HG03025 (cell line): Measurements from ENCODE around the gene GRPEL2.

ENCODE experiments used
- ATAC-seq: cut with Tn5 transposase; IDR thresholded peaks from one replicate; pipeline ENCODE4 v1.9.1; 2021; ENCODE audit warnings: mild to moderate bottlenecking, moderate library complexity; ENCODE audit not compliant: unreplicated experiment, low FRiP score

The GRPEL2 gene

DNA sequence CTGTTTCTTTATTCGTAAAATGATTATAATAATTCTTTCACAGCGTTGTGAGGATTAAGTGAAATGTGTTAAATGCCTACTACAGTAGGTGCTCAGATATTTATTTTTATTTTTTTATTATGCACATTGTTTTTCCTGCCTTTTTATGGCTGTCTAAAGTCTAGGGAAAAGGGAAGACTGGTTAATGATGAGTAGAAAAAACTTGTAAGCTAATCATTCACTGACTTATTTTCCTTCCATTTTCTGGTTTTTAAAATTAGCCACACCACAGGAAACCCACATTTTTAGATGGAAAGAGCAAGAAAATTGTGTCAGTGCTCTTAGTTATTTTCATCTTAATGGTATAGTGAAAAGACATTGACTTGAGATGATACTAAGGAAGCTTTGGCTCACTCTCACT, 8.6 kb downstream of the GRPEL2 start:
- no peak for ATAC-seq

DNA sequence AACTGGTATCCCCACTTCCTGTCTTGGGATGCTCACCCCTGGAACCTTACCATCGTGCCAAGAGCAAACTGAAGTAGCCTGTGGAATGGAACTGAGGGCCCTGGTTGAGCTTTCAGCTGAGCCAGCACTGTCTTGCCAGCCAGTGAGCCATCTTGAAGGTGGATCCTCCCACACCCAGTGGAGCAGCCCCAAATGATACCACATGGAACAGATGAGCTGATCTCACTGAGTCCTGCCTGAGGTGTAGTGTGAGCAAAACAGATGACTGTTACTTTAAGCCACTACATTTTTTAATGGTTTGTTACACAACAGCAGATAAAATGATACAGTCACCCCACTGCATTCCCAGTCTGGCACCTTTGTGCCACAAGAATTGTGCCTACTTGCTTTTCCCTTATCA, 10.4 kb downstream of the GRPEL2 start:
- ATAC-seq = no peak

GRCh38 chr5:149356391-149356790, 11.1 kb downstream of the GRPEL2 start:
- ATAC-seq = no peak

- ATAC-seq = peak; percentile 100
These were observed 12.3 kb downstream of the GRPEL2 start, which contains the start of gene PCYOX1L for GRCh38 chr5:149357370-149358293. TSS of gene PCYOX1L (plus strand) at chr5:149358046. CDS start at chr5:149358069, 23 bp downstream.

DNA sequence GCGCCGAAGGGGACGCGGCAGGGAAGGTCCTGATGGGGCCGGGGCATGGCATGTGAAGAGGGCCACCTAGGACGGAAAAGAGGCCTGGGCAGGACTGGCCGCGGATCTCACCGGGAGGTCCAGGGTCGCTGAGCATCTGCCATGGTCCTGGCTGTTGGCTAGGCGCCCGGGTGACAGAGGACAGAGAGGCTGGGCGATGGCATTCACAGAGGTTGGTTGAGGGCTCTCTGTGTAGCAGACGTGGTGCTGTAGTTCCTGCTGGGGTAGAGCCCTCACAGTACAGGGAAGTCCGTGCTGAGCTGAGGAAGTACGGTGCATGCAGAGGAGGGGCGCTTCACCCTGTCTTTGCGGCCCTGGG, 13.0 kb downstream of the GRPEL2 start:
- ATAC-seq = peak; percentile 19

DNA sequence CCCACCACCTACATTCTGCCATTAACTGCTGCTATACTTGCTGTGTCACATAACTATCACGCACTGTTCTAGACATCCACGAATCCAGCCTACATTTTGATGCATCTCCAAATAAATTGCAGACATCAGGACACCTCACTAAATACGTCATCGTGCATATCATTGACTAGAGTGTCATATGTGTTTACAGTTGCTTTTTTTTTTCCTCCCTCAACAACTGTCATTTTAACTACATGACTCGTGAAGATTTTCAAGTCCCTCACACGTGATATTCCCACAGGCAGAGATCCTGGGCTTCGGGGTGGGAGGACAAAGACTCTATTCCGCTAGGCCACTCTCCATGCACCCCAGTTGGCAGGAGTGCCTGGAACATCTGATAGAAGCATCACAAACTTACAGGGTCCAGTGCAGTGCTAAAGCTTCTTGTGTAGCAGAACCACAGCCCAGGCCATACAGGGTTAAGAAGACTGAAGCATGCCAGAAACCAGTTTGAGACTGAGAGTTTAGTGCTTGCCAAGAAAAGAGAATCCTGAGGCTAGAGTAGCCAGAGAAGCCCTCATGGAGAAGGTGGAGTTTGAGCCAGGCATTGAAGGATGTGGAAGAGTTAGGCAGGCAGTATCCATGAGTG, 13.7 kb downstream of the GRPEL2 start:
- no peak for ATAC-seq

DNA sequence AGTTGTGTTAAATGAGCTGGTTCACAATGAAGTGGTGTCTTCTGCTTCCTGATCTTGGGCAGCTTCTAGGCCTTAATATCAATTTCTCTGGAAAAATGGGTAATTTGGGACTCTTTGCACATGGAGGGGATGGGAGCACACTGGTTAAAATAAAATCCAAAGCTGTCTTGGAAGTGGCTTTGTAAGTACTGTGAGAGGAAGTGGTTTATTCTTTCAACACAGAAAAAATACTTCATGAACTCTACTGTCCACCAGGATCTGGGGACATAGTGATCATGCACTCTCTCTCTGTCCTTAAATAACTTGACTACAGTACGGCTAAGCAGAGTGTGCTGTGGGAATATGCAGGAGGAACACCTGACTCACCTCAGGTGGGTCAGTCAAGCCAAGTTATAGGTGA, 15.0 kb downstream of the GRPEL2 start:
- no peak for ATAC-seq

GRCh38 chr5:149362541-149362940, 17.2 kb downstream of the GRPEL2 start:
- no peak for ATAC-seq

- no peak for ATAC-seq
These were observed 18.1 kb downstream of the GRPEL2 start for GRCh38 chr5:149363358-149363757.

- ATAC-seq = no peak
These were observed 18.6 kb downstream of the GRPEL2 start for GRCh38 chr5:149363936-149364335.

- ATAC-seq = no peak
These were observed 19.4 kb downstream of the GRPEL2 start for GRCh38 chr5:149364719-149365118.

GRCh38 chr5:149365418-149365817, 20.1 kb downstream of the GRPEL2 start:
- no peak for ATAC-seq

DNA sequence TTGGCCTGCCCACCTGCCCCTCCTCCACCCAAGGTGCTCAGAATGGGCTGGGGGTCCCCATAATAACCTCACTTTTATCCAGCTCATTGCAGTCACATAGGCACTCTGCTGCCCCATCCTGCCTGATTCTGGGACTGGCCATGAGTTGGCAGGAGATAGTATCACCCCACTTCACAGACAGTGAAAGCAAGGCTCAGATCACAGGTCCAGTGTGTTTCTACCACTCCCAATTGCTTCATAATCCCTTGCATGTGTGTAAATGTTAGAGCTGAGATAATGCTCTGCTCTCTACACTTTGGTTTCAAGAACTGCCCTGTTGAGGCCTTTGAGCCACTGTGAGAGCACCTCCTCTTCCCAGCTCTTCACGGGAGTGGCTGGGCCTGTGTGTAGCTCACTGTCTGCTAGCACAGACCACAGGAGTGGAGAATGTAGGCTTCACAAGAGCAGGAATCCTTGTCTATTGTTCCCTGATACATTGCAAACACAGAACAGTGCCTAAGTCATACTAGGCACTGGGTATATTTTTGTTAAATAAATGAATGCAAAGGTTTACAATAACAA, 20.9 kb downstream of the GRPEL2 start:
- no peak for ATAC-seq

GRCh38 chr5:149367249-149367971, 22.1 kb downstream of the GRPEL2 start:
- no peak for ATAC-seq

GRCh38 chr5:149367972-149368645, 22.8 kb downstream of the GRPEL2 start:
- no peak for ATAC-seq

DNA sequence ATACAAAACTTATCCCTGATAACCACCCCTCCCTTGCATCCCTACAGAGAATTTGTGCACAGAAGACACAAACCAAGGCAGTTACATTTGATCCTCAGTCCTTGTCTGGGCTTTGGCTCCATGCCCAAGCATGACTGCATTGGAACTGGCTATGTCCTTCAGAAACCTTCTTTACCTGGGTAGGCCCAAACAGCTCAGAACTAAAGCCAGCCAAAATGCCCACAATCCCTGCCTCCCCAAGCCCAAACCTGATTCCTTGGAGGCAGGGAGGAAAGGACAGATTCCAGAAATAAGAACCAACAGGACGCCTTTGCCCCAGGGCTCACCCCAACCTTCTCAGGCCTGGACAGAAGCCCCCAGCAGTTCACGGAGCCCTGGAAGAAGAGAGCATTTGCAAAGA, 25.6 kb downstream of the GRPEL2 start:
- ATAC-seq = no peak

DNA sequence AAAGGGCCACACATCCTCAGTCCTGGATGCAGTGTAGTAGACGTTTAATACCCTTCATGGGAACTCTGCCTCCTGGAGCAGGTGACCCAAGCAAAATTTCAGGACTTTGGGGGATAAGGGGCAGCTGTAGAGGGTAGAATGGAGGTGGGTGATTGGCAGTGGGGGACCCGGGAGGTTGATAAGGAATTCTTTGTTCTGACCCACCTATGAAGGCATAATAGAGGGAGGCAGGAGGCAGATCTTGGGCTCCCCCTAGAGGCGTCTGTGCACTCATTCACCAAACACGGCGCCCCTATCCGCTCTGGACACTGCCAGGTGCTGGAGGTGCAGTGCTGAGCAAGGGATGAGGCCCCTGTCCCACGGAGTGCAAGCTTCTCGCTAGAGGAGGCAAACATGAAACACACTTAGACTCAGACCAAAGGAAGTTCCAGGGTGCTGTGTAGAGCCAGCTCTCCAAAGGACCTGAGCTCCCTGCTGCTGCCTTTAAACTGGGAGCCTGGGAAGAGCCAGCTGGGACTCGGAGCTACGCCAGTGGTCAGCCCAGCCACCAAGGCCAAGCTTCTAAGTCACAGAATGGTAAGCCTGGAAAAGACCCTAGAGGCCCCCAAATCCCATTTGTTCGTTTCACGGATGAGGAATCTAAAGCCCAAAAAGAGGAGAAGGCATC, 26.1 kb downstream of the GRPEL2 start:
- peak; percentile 75 for ATAC-seq

DNA sequence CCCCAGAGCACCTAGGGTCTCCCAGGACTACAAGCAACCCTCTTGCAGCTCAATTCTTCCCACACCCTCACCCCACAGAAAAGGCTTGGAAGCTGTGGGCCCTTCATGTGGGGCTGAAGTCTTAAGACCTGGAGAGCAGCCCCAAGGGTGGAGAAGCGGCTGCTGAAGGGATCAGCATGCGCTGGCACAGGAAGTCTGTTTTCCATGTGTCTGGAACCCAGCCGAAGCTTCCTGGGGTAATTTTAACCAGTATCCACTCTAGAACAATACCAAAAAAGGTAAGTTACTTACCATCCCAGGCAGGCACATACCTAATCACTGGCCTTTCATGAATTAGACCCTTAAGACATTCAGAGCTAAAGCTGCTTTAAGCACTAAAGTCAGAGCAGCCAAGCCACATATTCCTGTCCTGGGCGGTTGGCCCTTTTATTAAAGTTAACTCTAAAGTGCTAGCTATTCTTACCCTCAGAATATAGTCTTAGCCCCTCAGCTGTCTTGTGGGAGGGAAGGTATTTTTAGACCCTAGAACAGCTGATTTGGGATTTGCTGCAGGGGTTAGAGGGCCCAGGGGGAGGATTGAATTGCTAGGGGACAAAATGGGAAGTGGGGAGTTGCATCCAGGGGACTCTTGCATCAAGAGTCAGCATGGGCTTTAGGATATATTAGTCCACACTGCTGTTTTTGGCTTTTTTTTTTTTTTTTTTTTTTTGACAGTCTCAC, 26.9 kb downstream of the GRPEL2 start:
- no peak for ATAC-seq

DNA sequence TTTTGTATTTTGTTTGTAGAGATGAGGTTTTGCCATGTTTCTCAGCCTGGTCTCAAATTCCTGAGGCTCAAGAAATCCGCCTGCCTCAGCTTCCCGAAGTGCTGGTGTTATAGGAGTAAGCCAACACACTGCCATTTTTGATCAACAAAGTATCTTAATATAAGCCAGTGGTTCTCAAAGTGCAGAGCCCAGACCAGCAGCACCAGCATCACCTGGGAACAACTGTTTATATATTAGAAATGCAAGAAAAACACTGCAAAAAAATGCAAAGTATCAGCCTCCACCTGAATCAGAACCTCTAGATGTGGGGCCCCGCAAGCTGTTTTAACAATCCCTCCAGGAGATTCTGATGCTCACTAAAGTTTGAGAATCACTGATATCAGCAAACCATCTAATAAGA, 27.6 kb downstream of the GRPEL2 start:
- ATAC-seq = no peak
